Mesenteric fat pad (tissue), 1 donor: ENCODE measurements around the gene GPATCH3. TPM values are rescaled to one million over a fixed set of nuclear protein-coding genes. Genes with fewer than 3 reads are reported as not detected.
"Not testable (repeated sequence)": the region's sequence is repeated elsewhere in the genome, so short reads cannot be mapped to it uniquely, and the experiment has no call there.

ENCODE experiments used
- DNase-seq: peaks from one replicate; pipeline ENCODE4 v3.0.0-alpha.2; 2020; ENCODE audit warnings: low spot score
- total RNA-seq: library from RNA; stranded (reverse); fragmentation: NEBNext Ultra II Directional; extraction: Animal tissue kit (Norgen Biotek cat#: 25700); gene quantifications from one replicate; pipeline ENCODE4 v1.2.1, GENCODE V29; 2021
- donor health status: DM: yes; HTN: yes; CAD: no.

Gene GPATCH3
- total RNA-seq, 1 donor from 2014 or later, result 13.0 TPM

DNA sequence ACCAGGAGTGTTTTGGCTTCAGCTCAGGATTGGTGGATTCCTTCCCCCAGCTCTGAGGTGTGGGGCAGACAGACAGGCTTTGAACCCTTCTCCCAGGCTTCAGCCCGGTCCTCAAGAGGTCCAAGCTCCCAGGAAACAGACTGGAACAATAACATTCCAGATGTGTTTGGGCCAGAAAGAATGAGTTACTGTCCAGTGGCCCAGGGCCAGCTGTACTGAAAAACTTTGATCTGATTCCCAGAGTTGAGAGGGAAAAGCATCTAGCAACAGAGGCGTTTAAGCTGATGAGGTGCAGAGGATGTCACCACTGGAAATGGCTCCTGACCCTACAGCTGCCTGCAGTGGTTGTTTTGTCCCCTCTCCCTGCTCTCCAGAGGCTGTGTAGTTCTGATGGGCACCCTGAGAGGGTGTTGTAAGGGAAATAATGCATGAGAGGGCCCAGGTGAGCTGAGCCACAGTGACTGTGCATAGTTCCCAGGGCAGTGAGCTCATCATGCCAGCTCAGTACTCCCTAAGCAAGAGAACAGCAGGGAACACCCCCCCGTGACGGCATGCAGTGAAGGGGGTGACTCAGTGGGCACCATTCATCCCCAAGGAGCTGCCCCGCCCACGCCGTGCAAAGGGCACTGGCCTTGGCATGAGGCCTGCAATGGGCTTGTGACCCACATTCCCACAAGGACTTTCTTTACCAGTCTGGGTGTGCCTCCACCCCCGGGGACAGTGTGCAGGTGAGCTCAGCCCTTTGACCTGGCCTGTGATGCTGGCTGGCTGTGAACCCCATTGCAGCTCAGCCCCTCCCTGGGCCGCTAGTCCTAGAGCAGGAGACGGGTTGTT, 51.1 kb downstream of the GPATCH3 start:
- no peak for DNase-seq

DNA sequence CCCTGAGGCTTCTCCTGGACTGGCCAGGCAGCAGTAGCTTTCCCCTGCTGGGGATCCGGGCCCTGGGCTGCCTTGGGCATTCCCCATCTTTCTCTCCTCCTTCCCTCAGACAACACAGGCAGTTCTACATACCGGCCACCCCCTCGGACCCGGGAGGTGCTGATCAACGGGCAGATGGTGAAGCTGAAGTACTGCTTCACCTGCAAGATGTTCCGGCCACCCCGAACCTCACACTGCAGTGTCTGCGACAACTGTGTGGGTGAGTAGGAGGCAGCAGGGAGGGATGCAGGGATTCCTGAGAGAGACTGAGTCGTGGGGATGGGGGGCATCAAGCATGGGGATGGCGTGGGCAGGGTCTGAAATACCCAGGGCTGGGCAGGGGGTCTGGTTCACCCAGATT, 51.8 kb downstream of the GPATCH3 start:
- DNase-seq, result no peak

DNA sequence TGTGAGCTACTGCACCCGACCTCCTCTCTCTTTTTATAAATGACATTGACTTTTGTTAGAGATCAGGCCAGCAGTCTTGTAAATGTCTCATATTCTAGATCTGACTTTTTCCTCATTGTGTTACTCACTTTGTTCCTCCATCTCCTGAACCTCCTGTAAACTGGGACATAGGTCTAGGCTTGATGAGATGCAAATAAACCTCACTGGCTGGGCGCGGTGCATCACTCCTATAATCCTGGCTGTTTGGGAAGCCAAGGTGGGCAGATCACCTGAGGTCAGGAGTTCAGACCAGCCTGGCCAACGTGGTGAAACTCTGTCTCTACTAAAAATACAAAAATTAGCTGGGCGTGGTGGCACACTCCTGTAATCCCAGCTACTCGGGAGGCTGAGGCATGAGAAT, 52.4 kb downstream of the GPATCH3 start:
- not testable (repeated sequence) for DNase-seq

DNA sequence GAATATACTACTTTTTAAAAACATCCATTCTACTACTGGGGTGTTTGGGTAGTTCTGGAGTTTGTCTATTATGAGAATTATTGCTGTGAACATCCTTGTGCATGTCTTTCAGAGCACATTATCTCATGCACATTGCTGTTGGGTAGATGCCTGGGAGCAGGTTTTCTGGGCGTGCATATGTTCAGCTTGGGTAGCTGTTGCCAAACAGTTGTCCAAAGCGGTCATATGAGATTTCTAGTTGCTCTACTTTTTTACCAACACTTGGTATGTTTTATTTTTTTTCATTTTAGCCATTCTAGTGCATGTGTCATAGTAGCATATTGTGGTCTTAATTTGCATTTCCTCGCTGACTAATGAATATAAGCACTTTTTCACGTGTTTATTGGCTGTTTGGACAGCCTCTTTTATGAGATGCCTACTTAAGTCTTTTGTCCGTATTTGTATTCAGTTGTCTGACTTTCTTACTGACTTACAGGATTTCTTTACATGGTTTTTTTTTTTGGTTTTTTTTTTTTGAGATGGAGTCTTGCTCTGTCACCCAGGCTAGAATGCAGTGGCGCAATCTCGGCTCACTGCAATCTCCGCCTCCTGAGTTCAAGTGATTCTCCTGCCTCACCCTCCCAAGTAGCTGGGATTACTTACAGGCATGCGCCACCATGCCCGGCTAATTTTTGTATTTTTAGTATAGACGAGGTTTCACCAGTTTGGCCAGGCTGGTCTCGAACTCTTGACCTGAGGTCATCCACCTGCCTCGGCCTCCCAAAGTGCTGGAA, 55.7 kb downstream of the GPATCH3 start:
- no peak for DNase-seq

Other genes with a start within 250 kb of the GPATCH3 start
- 64.2 TPM for gene ARID1A, start 204.5 kb downstream of the GPATCH3 start, total RNA-seq
- 9.0 TPM for gene PIGV, start 112.5 kb downstream of the GPATCH3 start, total RNA-seq
- gene ZDHHC18, start 73.8 kb downstream of the GPATCH3 start, total RNA-seq, result 52.5 TPM
- gene SFN, start 37.3 kb downstream of the GPATCH3 start, total RNA-seq, result 1.3 TPM
- 28.5 TPM for gene GPN2, start 10.2 kb downstream of the GPATCH3 start, total RNA-seq
- gene NR0B2, start 13.5 kb upstream of the GPATCH3 start, total RNA-seq, result 0.29 TPM
- gene NUDC, start 21.3 kb upstream of the GPATCH3 start, total RNA-seq, result 49.7 TPM
- gene KDF1, start 60.0 kb upstream of the GPATCH3 start, total RNA-seq, result not detected
- gene TRNP1, start 93.2 kb upstream of the GPATCH3 start, total RNA-seq, result 1.7 TPM
- gene TENT5B, start 112.4 kb upstream of the GPATCH3 start, total RNA-seq, result 3.3 TPM